A673 (cell line): ENCODE data around the gene TRIM39. TPM values are rescaled to one million over a fixed set of nuclear protein-coding genes. Genes with fewer than 3 reads are reported as not detected.

Source experiments
- BruUV-seq: library from RNA; stranded (reverse); fragments of 400-500 nt; replicated peaks from 2 replicates; lab custom pipeline; 2021; lab: Mats Ljungman, UMichigan
- CTCF ChIA-PET: fragments of 300-600 bp; sonication (Branson Sonifier 250); formaldehyde crosslinking; loops from one replicate; lab custom pipeline; 2022; ENCODE audit warnings: antibody characterized with exemption; lab: Charles Lee
- POLR2A ChIA-PET: fragments of 300-600 bp; sonication (Branson Sonifier 250); formaldehyde crosslinking; loops from one replicate; lab custom pipeline; 2022; ENCODE audit warnings: antibody characterized with exemption; ENCODE audit not compliant: low non-redundant PET; lab: Charles Lee
- DNase-seq: peaks from one replicate; pipeline ENCODE4 v3.0.0-alpha.2; 2015; ENCODE audit warnings: low spot score
- H3K27ac ChIP-seq: fragments of 200-600 bp; sonication (generic); 2 replicates; pipeline ENCODE4 v1.5.1; 2016; ENCODE audit warnings: mixed run types, low read depth, mild to moderate bottlenecking, mixed read lengths, antibody characterized with exemption, low read length; ENCODE audit not compliant: poor library complexity, severe bottlenecking
- H3K27me3 ChIP-seq: fragments of 200-600 bp; sonication (generic); replicated peaks from 2 replicates; pipeline ENCODE4 v1.6.1; 2017; ENCODE audit warnings: mixed run types, low read depth, mild to moderate bottlenecking, mixed read lengths, antibody characterized with exemption, low read length; ENCODE audit not compliant: insufficient read depth, poor library complexity
- H3K36me3 ChIP-seq: fragments of 200-600 bp; sonication (generic); 2 replicates; pipeline ENCODE4 v1.6.1; 2016; ENCODE audit warnings: mixed run types, mild to moderate bottlenecking, mixed read lengths, antibody characterized with exemption, low read length; ENCODE audit not compliant: insufficient read depth, poor library complexity, severe bottlenecking
- H3K4me1 ChIP-seq: fragments of 200-600 bp; sonication (generic); 2 replicates; pipeline ENCODE4 v1.6.1; 2017; ENCODE audit warnings: mixed run types, mild to moderate bottlenecking, mixed read lengths, antibody characterized with exemption, low read length; ENCODE audit not compliant: insufficient read depth, poor library complexity, severe bottlenecking
- H3K4me3 ChIP-seq: fragments of 200-600 bp; sonication (generic); 2 replicates; pipeline ENCODE4 v1.5.1; 2016; ENCODE audit warnings: low read depth, mixed run types, mild to moderate bottlenecking, mixed read lengths, low read length; ENCODE audit not compliant: poor library complexity, severe bottlenecking
- H3K9me3 ChIP-seq: fragments of 200-600 bp; sonication (generic); 2 replicates; pipeline ENCODE4 v1.6.1; 2016; ENCODE audit warnings: mixed run types, low read depth, mild to moderate bottlenecking, mixed read lengths, antibody characterized with exemption, low read length; ENCODE audit not compliant: poor library complexity, severe bottlenecking
- EZH2 ChIP-seq: fragments of 200-600 bp; sonication (generic); IDR thresholded peaks from 2 replicates; pipeline ENCODE4 v1.6.1; 2017; ENCODE audit warnings: borderline replicate concordance, low read depth, mild to moderate bottlenecking, mixed read lengths, antibody characterized with exemption, low read length; ENCODE audit not compliant: poor library complexity, severe bottlenecking
- intact Hi-C: fragments of 100-400 bp; cut with micrococcal nuclease; formaldehyde crosslinking; loops from one replicate; pipeline ENCODE4 v1.10.0; 2022; ENCODE audit not compliant: unreplicated experiment
- total RNA-seq: library from RNA; stranded (reverse); gene quantifications from 2 replicates; pipeline ENCODE4 v1.2.3, GENCODE V29; 2021
- TF ChIP-seq, protein P1 (sequence below): fragments of 300-800, 200-600 bp; sonication (generic); conservative IDR thresholded peaks from 2 replicates; pipeline ENCODE4 v1.5.1; 2017; ENCODE audit warnings: low read depth, mild to moderate bottlenecking, antibody characterized with exemption, low read length, moderate library complexity, mixed read lengths

Gene TRIM39
- total RNA-seq, 1 experiment from 2014 or later: 14.3 TPM

DNA sequence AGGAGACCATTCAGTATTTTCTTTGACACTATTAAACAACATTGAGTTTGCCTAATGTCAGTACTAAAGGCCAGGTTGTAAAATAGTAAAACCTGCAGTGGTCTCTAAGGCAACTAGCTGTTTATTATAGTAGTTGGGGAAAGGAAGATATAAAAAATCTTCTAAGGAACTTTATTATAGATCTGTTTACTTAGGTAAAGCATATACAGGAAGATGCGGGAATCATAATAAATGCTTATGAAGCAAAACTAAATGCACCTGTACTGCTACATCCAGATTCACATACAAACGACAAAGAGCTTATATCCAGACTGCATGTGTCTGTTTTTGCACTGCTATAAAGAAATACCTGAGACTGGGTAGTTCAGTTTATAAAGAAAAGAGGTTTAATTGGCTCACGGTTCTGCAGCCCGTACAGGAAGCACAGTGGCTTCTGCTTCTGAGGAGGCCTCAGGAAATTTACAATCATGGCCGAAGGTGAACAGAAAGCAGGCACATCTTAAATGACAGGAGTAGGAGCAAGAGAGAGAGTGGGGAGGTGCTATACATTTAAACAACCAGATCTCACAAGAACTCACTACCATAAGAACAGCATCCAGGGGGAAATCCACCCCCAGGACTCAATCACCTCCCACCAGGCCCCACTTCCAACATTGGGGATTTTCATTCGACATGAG, 8.7 kb upstream of the TRIM39 start:
- BruUV-seq: no TSS peak
- Histone ChIP-seq H3K4me1 (peaks cover 3% of the 10 kb centered on the region), H3K36me3 (peaks cover 13% of the 10 kb centered on the region), H3K27ac (no peak overlapping the region), H3K4me3 (no peak overlapping the region), H3K27me3 (no peaks in the 10 kb centered on the region), H3K9me3 (no peaks in the 10 kb centered on the region)
- no peak for DNase-seq
- intact Hi-C loops: no loop called here
- TF ChIP-seq, protein P1, sequence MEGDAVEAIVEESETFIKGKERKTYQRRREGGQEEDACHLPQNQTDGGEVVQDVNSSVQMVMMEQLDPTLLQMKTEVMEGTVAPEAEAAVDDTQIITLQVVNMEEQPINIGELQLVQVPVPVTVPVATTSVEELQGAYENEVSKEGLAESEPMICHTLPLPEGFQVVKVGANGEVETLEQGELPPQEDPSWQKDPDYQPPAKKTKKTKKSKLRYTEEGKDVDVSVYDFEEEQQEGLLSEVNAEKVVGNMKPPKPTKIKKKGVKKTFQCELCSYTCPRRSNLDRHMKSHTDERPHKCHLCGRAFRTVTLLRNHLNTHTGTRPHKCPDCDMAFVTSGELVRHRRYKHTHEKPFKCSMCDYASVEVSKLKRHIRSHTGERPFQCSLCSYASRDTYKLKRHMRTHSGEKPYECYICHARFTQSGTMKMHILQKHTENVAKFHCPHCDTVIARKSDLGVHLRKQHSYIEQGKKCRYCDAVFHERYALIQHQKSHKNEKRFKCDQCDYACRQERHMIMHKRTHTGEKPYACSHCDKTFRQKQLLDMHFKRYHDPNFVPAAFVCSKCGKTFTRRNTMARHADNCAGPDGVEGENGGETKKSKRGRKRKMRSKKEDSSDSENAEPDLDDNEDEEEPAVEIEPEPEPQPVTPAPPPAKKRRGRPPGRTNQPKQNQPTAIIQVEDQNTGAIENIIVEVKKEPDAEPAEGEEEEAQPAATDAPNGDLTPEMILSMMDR: no peak
- no peak for TF ChIP-seq EZH2
- ChIA-PET CTCF (no interaction called here), POLR2A (no interaction called here)

DNA sequence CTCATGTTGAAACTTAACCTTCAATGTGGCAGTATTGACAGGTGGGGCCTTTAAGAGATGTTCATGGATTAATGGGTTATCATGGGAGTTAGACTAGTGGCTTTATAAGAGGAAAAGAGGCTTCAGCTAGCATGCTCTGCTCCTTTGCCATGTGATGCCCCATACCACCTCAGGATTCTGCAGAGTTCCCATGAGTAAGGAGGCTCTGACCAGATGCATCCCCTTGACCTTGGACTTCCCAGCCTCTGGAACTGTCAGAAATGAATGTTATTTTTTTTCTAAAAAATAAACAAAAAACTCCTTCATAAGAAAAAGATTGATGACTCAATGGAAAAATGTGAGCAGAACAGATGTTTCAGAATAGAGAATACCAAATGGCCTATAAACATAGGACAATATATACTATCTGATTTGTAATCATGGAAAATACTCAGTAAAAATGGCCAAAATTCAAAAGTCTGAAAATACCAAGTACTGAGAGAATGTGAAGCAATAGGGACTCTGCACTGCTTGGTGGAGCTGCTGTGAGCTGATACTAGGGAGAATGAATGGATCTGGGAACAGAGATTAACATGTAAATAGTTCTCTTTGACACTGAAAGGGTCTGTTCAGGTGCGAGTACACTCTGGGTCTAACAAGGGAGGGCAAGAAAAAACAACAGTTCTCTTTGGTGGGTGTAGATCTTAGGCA, 7.4 kb upstream of the TRIM39 start:
- Histone ChIP-seq H3K36me3 (peaks cover under 1% of the 10 kb centered on the region), H3K27ac (no peak overlapping the region), H3K4me1 (peaks cover 11% of the 10 kb centered on the region), H3K9me3 (no peaks in the 10 kb centered on the region), H3K27me3 (no peaks in the 10 kb centered on the region), H3K4me3 (no peak overlapping the region)
- ChIA-PET POLR2A (no interaction called here), CTCF (no interaction called here)
- intact Hi-C loops: no loop called here
- no peak for DNase-seq
- BruUV-seq: no TSS peak
- TF ChIP-seq, protein P1: no peak
- no peak for TF ChIP-seq EZH2

DNA sequence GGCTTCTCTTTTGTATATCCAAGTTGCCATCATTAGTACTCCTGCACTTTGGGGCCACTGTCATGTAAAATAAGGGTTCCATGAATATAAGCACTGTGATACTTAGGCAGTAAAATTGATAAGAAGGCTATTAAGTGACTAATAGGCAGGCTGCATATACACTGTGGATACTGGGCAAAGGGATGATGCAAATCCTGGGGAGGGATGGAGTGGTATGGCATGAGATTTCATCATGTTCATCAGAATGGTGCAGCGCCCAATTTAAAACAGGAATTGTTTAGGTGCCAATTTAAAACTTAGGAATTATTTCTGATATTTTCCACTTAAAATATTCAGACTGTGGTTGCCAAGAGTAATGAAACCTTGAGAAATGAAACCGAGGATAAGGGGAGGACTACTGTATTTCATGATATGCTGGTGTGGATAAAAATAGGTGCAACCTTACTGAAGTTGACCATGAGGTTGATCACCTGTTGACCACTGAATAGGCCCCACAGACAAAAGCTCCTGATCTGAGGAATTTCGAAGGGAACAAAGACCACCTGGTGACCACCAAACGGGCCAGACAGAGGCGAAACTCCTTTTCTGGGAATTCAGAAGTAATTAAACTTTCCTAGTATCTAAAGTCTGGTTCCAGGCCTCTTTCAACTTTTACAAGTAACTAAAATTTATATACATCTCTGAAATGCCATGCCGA, 4.9 kb upstream of the TRIM39 start:
- H3K36me3 ChIP-seq: no peaks in the 10 kb centered on the region
- no peak for TF ChIP-seq EZH2
- TF ChIP-seq, protein P1: no peak
- no peak overlapping the region for H3K4me3 ChIP-seq
- POLR2A ChIA-PET: no interaction called here
- peaks cover 17% of the 10 kb centered on the region for H3K4me1 ChIP-seq
- peak overlapping the region; percentile 66 for H3K27ac ChIP-seq
- H3K9me3 ChIP-seq: no peaks in the 10 kb centered on the region
- intact Hi-C loops: loop anchor here (10.0 kb wide), 1 partner anchor 107 kb away; the partner anchor contains the start of gene TRIM26
- no peak for DNase-seq
- H3K27me3 ChIP-seq: no peaks in the 10 kb centered on the region
- no TSS peak for BruUV-seq
- CTCF ChIA-PET: no interaction called here
